GM19238 (cell line): ENCODE measurements around the gene NABP1.

Experiments
- DNase-seq: peaks from one replicate; pipeline ENCODE4 v3.0.0; 2011; ENCODE audit warnings: low spot score; ENCODE audit not compliant: insufficient read length

NABP1 gene

GRCh38 chr2:191707542-191707941 lies 29.6 kb downstream of the NABP1 start:
- no peak for DNase-seq

- DNase-seq, result no peak
Measured at GRCh38 chr2:191710411-191710900, 32.5 kb downstream of the NABP1 start.

- DNase-seq, result no peak
Measured at GRCh38 chr2:191711621-191712020, 33.7 kb downstream of the NABP1 start.

GRCh38 chr2:191713837-191714236 lies 35.9 kb downstream of the NABP1 start:
- no peak for DNase-seq

GRCh38 chr2:191714925-191715324 lies 37.0 kb downstream of the NABP1 start:
- no peak for DNase-seq

- no peak for DNase-seq
Measured at GRCh38 chr2:191715471-191715870, 37.5 kb downstream of the NABP1 start.

- no peak for DNase-seq
Measured at GRCh38 chr2:191719261-191719660, 41.3 kb downstream of the NABP1 start.

GRCh38 chr2:191719938-191720337 lies 42.0 kb downstream of the NABP1 start:
- no peak for DNase-seq

- no peak for DNase-seq
Measured at GRCh38 chr2:191721331-191721730, 43.4 kb downstream of the NABP1 start.

GRCh38 chr2:191724015-191724414 lies 46.1 kb downstream of the NABP1 start:
- DNase-seq, result no peak

- DNase-seq, result no peak
Measured at GRCh38 chr2:191728750-191729624, 51.1 kb downstream of the NABP1 start.

GRCh38 chr2:191730263-191730662 lies 52.3 kb downstream of the NABP1 start:
- no peak for DNase-seq
